ENCODE measurements around the gene HAUS6. TPM values are rescaled to one million over a fixed set of nuclear protein-coding genes. Genes with fewer than 3 reads are reported as not detected.

HAUS6 gene, protein sequence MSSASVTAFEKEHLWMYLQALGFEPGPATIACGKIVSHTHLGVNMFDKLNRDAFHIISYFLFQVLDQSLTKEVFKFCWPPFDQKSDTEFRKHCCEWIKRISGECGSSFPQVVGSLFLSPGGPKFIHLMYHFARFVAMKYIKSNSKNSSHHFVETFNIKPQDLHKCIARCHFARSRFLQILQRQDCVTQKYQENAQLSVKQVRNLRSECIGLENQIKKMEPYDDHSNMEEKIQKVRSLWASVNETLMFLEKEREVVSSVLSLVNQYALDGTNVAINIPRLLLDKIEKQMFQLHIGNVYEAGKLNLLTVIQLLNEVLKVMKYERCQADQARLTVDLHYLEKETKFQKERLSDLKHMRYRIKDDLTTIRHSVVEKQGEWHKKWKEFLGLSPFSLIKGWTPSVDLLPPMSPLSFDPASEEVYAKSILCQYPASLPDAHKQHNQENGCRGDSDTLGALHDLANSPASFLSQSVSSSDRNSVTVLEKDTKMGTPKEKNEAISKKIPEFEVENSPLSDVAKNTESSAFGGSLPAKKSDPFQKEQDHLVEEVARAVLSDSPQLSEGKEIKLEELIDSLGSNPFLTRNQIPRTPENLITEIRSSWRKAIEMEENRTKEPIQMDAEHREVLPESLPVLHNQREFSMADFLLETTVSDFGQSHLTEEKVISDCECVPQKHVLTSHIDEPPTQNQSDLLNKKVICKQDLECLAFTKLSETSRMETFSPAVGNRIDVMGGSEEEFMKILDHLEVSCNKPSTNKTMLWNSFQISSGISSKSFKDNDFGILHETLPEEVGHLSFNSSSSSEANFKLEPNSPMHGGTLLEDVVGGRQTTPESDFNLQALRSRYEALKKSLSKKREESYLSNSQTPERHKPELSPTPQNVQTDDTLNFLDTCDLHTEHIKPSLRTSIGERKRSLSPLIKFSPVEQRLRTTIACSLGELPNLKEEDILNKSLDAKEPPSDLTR
- total RNA-seq: 10 to 100 TPM; 24.4 to 34.0 TPM

DNA sequence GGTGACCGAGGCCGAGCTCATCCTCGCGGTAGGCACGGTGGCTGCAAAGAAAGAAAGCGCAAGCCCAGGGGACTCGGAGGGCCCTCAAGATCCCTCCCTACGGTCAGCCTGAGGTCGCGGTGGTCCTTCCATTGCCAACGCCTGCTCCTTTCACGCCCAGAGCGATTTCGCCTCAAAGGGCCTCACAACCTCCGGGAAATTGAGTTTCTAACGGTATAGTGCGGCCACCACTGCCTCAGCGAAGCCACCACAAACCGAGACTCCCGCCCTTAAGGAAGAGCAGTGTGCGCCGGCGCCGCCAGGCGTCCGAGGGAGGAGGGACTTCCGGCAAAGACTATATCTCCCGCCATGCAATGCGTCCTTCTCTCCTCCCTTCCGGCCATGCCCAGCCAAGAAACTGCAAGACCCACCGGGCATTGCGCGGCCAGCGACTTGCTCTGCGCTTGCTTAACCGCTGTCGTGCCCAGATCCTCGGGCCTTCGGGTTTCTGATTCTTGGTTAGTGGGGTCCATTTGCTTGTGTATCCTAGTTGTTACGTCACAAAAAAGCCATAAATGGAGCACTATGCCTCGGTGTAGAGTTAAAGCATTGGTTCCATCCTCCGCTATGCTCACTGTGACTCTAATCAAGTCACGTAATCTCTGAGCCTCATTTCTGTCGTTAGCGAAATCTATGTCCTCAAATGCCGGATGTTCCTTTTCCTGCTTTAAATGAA, at the start of gene HAUS6:
Gene HAUS6 (minus strand): TSS at position 274 of the 715 bp plus-strand sequence. CDS start 253 bp downstream, at position 21.

DNA sequence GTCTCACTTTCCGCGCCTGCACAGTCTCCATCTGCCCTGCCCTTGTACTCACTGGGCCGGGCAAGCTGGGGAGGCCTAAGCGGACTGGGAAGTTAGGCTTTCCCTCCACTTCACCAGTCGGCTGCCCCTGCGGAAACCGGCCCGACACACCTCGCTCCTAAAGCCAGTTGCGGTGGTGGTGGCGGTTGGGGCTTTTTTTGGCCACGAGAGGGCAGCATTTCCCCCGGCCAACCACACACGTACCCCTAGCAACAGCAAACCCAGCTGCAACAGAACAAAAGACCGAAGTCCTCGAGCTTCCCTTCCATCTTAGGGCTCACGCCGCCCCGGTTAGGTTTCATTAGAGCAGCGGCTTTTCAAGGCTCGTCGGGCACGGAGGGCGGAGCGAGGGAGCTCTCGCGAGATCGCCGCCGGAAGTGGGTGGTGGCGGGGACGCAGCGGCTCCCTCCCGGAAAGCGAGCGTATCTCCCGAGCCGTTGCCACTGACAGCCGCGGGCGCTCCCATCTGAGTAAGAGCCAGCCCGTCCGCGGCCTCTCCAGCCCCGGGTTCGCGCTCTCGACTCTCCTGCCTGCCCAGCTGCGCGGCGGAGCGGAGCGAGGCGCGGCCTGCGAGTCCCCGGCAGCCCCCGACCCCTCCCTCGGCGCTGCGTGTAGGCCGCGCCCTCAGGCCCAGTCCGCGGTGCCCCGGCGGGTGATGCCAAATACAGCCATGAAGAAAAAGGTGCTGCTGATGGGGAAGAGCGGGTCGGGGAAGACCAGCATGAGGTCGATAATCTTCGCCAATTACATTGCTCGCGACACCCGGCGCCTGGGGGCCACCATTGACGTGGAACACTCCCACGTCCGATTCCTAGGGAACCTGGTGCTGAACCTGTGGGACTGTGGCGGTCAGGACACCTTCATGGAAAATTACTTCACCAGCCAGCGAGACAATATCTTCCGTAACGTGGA, 53.5 kb downstream of the HAUS6 start, which contains the start of gene RRAGA:
Gene RRAGA (plus strand): TSS at position 462 of the 951 bp plus-strand sequence. CDS start 233 bp downstream, at position 695.

DNA sequence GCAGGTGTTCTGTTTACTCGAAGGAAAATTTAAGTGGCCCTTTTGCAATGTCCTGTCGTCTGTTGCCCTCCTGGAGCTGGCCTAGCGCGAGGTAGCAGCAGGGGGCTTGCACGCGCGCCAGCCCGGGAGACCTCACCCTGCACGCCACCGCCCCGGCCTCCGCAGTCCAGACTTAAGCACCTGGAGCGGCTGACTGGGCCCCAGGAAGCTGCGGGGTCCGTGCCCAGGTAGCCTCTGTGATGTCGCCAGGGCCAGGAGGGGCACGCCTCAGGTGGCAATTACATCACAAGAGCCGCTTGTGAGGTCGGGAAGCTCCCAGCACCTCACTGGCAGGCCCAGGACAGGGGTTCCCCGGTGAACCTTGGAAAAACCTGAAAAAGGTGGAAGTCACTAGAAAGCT, 69.7 kb downstream of the HAUS6 start, which contains the start of gene SAXO1:
Gene SAXO1 (minus strand): TSS at position 195 of the 400 bp plus-strand sequence. CDS start 301 bp downstream, outside the sequence.

Small RNA genes within 50 kb of the gene (small RNA-seq; reads per million reads assigned to genes)
- 0 reads per million in 2 donors for gene RF00019
- 0 reads per million in 2 donors for gene RNU6-264P
- gene SCARNA8: 102 to 176 reads per million in 2 donors

Other genes starting within 250 kb of the HAUS6 start
- under 1 TPM in 1 of 2 donors, not detected in 1; under 0.01 TPM for gene SAXO1, start 69.7 kb downstream of the HAUS6 start, total RNA-seq
- 10 to 100 TPM; 52.0 to 53.6 TPM for gene RRAGA, start 53.5 kb downstream of the HAUS6 start, total RNA-seq
- 100 to 1,000 TPM; 136 to 163 TPM for gene PLIN2, start 24.6 kb upstream of the HAUS6 start, total RNA-seq
- 10 to 100 TPM; 64.6 to 66.8 TPM for gene DENND4C, start 127.8 kb upstream of the HAUS6 start, total RNA-seq